Hepatocyte (in vitro differentiated cells): ENCODE data around the gene SYDE1.

Source experiments
- CTCF ChIP-seq: fragments of 200-600 bp; sonication (generic); IDR thresholded peaks from 2 replicates; pipeline ENCODE4 v1.5.1; 2016; ENCODE audit warnings: antibody characterized with exemption, mild to moderate bottlenecking; ENCODE audit not compliant: poor library complexity
- EZH2 ChIP-seq: fragments of 200-600 bp; sonication (generic); IDR thresholded peaks from 2 replicates; pipeline ENCODE4 v1.6.1; 2016; ENCODE audit warnings: antibody characterized with exemption, mild to moderate bottlenecking, borderline replicate concordance
- EZH2phosphoT487 ChIP-seq: fragments of 200-600 bp; sonication (generic); IDR thresholded peaks from one replicate; pipeline ENCODE4 v1.6.1; 2018; ENCODE audit warnings: antibody characterized with exemption, mild to moderate bottlenecking, low read depth, moderate library complexity; ENCODE audit not compliant: unreplicated experiment, severe bottlenecking

- TF ChIP-seq CTCF (no peak), EZH2 (no peak), EZH2phosphoT487 (no peak)
These were observed 2.8 kb upstream of the SYDE1 start for GRCh38 chr19:15104411-15104810.
